Measurements from ENCODE around the gene NECAP2. TPM values are rescaled to one million over a fixed set of nuclear protein-coding genes. Genes with fewer than 3 reads are reported as not detected.

Gene NECAP2
- total RNA-seq, 1 donor from 2014 or later, result 88.4 TPM

- no peak overlapping the region for H3K4me3 Mint-ChIP-seq
- intact Hi-C loops (cut with micrococcal nuclease), result no loop called here
- ChIA-PET POLR2A (interaction anchor here (0.6 kb wide), 1 partner anchor 14 kb away, joined by 5 read pairs; no protein-coding TSS in a partner anchor), CTCF (interaction anchor here (1.9 kb wide), 1 partner anchor 15 kb away, joined by 6 read pairs; the partner anchor contains the start of gene NECAP2)
- no peaks in the 10 kb centered on the region for H3K27me3 Mint-ChIP-seq
- TF ChIP-seq CTCF (IDR thresholded peaks at IDR 0.05), result no peak
- no peak overlapping the region for H3K27ac Mint-ChIP-seq
- no peaks in the 10 kb centered on the region for H3K36me3 Mint-ChIP-seq (ENCODE audit: low read depth)
- DNase-seq (no peak), ATAC-seq (ENCODE audit: low read depth) (no peak)
- H3K4me1 Mint-ChIP-seq, result peaks cover 18% of the 10 kb centered on the region
- no peaks in the 10 kb centered on the region for H3K9me3 Mint-ChIP-seq
Measured at GRCh38 chr1:16425125-16426025, 15.1 kb upstream of the NECAP2 start.

- Mint-ChIP-seq H3K4me3 (no peak overlapping the region), H3K27ac (no peak overlapping the region), H3K36me3 (ENCODE audit: low read depth) (no peaks in the 10 kb centered on the region), H3K4me1 (peaks cover 16% of the 10 kb centered on the region), H3K27me3 (no peaks in the 10 kb centered on the region), H3K9me3 (no peaks in the 10 kb centered on the region)
- POLR2A ChIA-PET, result no interaction called here
- CTCF ChIA-PET, result no interaction called here
- DNase-seq (no peak), ATAC-seq (ENCODE audit: low read depth) (no peak)
- no peak for TF ChIP-seq CTCF (IDR thresholded peaks at IDR 0.05)
- intact Hi-C loops (cut with micrococcal nuclease), result no loop called here
Measured at GRCh38 chr1:16430606-16431005, 9.9 kb upstream of the NECAP2 start.

GRCh38 chr1:16433030-16433429, 7.5 kb upstream of the NECAP2 start:
- H3K36me3 Mint-ChIP-seq (ENCODE audit: low read depth), result no peaks in the 10 kb centered on the region
- POLR2A ChIA-PET, result interaction anchor here (0.9 kb wide), 1 partner anchor 66 kb away, joined by 3 read pairs; the partner anchor contains the start of gene SZRD1
- intact Hi-C loops (cut with micrococcal nuclease), result no loop called here
- no peak overlapping the region for H3K4me3 Mint-ChIP-seq
- H3K27ac Mint-ChIP-seq, result no peak overlapping the region
- H3K4me1 Mint-ChIP-seq, result peaks cover 16% of the 10 kb centered on the region
- no peak for ATAC-seq (ENCODE audit: low read depth)
- no peak for TF ChIP-seq CTCF (IDR thresholded peaks at IDR 0.05)
- no peaks in the 10 kb centered on the region for H3K27me3 Mint-ChIP-seq
- no peak for DNase-seq
- no peaks in the 10 kb centered on the region for H3K9me3 Mint-ChIP-seq
- CTCF ChIA-PET, result no interaction called here

GRCh38 chr1:16434007-16434406, 6.5 kb upstream of the NECAP2 start:
- no peak for TF ChIP-seq CTCF (IDR thresholded peaks at IDR 0.05)
- POLR2A ChIA-PET, result no interaction called here
- CTCF ChIA-PET, result no interaction called here
- Mint-ChIP-seq H3K27ac (no peak overlapping the region), H3K36me3 (ENCODE audit: low read depth) (no peaks in the 10 kb centered on the region), H3K4me3 (no peak overlapping the region), H3K9me3 (no peaks in the 10 kb centered on the region), H3K4me1 (peaks cover 16% of the 10 kb centered on the region), H3K27me3 (no peaks in the 10 kb centered on the region)
- ATAC-seq (ENCODE audit: low read depth), result no peak
- no peak for DNase-seq
- intact Hi-C loops (cut with micrococcal nuclease), result no loop called here

- intact Hi-C loops (cut with micrococcal nuclease), result no loop called here
- POLR2A ChIA-PET, result no interaction called here
- Mint-ChIP-seq H3K4me3 (no peak overlapping the region), H3K9me3 (no peaks in the 10 kb centered on the region), H3K4me1 (peaks cover 16% of the 10 kb centered on the region), H3K27me3 (no peaks in the 10 kb centered on the region), H3K27ac (no peak overlapping the region), H3K36me3 (ENCODE audit: low read depth) (no peaks in the 10 kb centered on the region)
- DNase-seq, result no peak
- no peak for TF ChIP-seq CTCF (IDR thresholded peaks at IDR 0.05)
- CTCF ChIA-PET, result no interaction called here
- ATAC-seq (ENCODE audit: low read depth), result no peak
Measured at GRCh38 chr1:16434501-16434900, 6.0 kb upstream of the NECAP2 start.

Measured in activated B cell treated with CpG ODN at 0.5 μM for 24 hours (primary cell).